Psoas muscle (tissue), 8 donors: ENCODE data around the gene PKIG. TPM values are rescaled to one million over a fixed set of nuclear protein-coding genes. Genes with fewer than 3 reads are reported as not detected.
A peak's percentile ranks its signal among the peaks of the same experiment; 100 is the strongest.

Experiments
- ATAC-seq, 4 donors: fragments of 200-7000 bp; cut with Tn5 transposase; one replicate each; pipeline ENCODE4 v1.9.1; 2020; ENCODE audit warnings: moderate library complexity in 3 of 4, mild to moderate bottlenecking in 2 of 4
- DNase-seq, 2 donors: peaks; one replicate each; pipeline ENCODE4 v3.0.0-alpha.2; 2020
- H3K27ac ChIP-seq: fragments of 200-600 bp; one replicate; pipeline ENCODE4 v1.8.0; 2022
- H3K27me3 ChIP-seq, 3 donors: fragments of 200-600 bp in 1 of 3; one replicate each; pipeline versions ENCODE4 v1.6.1 to v1.8.0; 2013 to 2022; ENCODE audit warnings: low read length in 2 of 3, mild to moderate bottlenecking in 2 of 3, moderate library complexity in 1 of 3; ENCODE audit not compliant: insufficient read depth in 3 of 3
- H3K36me3 ChIP-seq, 2 donors: fragments of 200-600 bp in 1 of 2; one replicate each; pipeline versions ENCODE4 v1.6.1 to v1.8.0; 2013 to 2022; ENCODE audit warnings: low read depth in 1 of 2, mild to moderate bottlenecking in 1 of 2, moderate library complexity in 1 of 2; ENCODE audit not compliant: insufficient read depth in 1 of 2
- H3K4me1 ChIP-seq: fragments of 200-600 bp; one replicate; pipeline ENCODE4 v1.8.0; 2022
- H3K4me3 ChIP-seq: fragments of 200-600 bp; one replicate; pipeline ENCODE4 v1.8.0; 2022; ENCODE audit warnings: mild to moderate bottlenecking
- H3K9me3 ChIP-seq: fragments of 200-600 bp; one replicate; pipeline ENCODE4 v1.8.0; 2022
- CTCF ChIP-seq: fragments of 200-600 bp; IDR thresholded peaks from one replicate; pipeline ENCODE4 v1.8.0; 2022; ENCODE audit warnings: antibody characterized with exemption
- WGBS, 3 donors: extraction: QIAGEN DNeasy Blood & Tissue Kit; methylation state at CpG; one replicate each; pipeline versions ENCODE4 v1.1.6 to v1.1.7; 2013; 5-methylcytosine and 5-hydroxymethylcytosine counted together
- intact Hi-C, 2 donors: fragments of 100-400 bp; cut with DNase I; formaldehyde crosslinking; loops; one replicate each; pipeline versions ENCODE4 v1.11.0 to v1.14.2; 2022
- polyA plus RNA-seq, 3 donors: library from polyadenylated mRNA; stranded (reverse); fragments of 200-250 nt; gene quantifications; one replicate each; pipeline ENCODE4 v1.2.3, GENCODE V29; 2013
- total RNA-seq, 4 donors: library from RNA; stranded (reverse); fragmentation: NEBNext Ultra II Directional in 2 of 4; extraction: Animal tissue kit (Norgen Biotek cat#: 25700) in 2 of 4; gene quantifications; one replicate each; pipeline versions ENCODE4 v1.2.1 to v1.2.4, GENCODE V29; 2021 to 2023
- donor health status: healthy with polysubstance abuse.
- donor health status: DM: no; HTN: no; CAD: no; lungs with moderate emphysema.
- donor health status: Bipolar disorder and iron deficiency.
- donor health status: healthy.
- donor health status: DM: yes; HTN: yes; CAD: no.
- donor health status: DM: no; HTN: no; CAD: no.
- donor health status: DM: no; HTN: no; CAD: no.
- donor health status: DM: yes; HTN: yes; CAD: no.

The PKIG gene
- total and polyA plus RNA-seq, 7 donors, result 33.5 to 134 (median 105) TPM

GRCh38 chr20:44601236-44601671 lies 18.9 kb downstream of the PKIG start:
- WGBS, 3 donors, result 9 to 14% (median 10%) methylated on average over 7 of the region's 7 CpGs
- H3K27ac ChIP-seq, result peak overlapping the region; percentile 82
- H3K27me3 ChIP-seq, result no peaks in the 10 kb centered on the region
- DNase-seq (no peak), ATAC-seq (peak; percentile 24 to 63 (median 50))
- no peaks in the 10 kb centered on the region for H3K9me3 ChIP-seq
- H3K4me3 ChIP-seq, result peak overlapping the region; percentile 39
- intact Hi-C loops, result no loop called here
- no peak for TF ChIP-seq CTCF
- H3K36me3 ChIP-seq, result peaks cover 0 to 24% of the 10 kb centered on the region in 2 donors
- H3K4me1 ChIP-seq, result peaks cover 81% of the 10 kb centered on the region

GRCh38 chr20:44601801-44602204 lies 19.4 kb downstream of the PKIG start:
- Histone ChIP-seq H3K4me1 (peaks cover 75% of the 10 kb centered on the region), H3K36me3 (peaks cover 0 to 30% of the 10 kb centered on the region in 2 donors), H3K27me3 (no peaks in the 10 kb centered on the region), H3K4me3 (no peak overlapping the region), H3K9me3 (no peaks in the 10 kb centered on the region), H3K27ac (peak overlapping the region; percentile 82)
- 0% methylated on average over 1 of the region's 1 CpG for WGBS, 3 donors
- ATAC-seq (peak; percentile 48 to 72 (median 56)), DNase-seq (peak; percentile 76 to 85)
- intact Hi-C loops, result no loop called here
- no peak for TF ChIP-seq CTCF

GRCh38 chr20:44603327-44603726 lies 20.9 kb downstream of the PKIG start:
- no peak overlapping the region for H3K27ac ChIP-seq
- no peaks in the 10 kb centered on the region for H3K27me3 ChIP-seq
- peaks cover 0 to 24% of the 10 kb centered on the region in 2 donors for H3K36me3 ChIP-seq
- H3K4me1 ChIP-seq, result peaks cover 68% of the 10 kb centered on the region
- DNase-seq (no peak), ATAC-seq (no peak)
- no peak for TF ChIP-seq CTCF
- WGBS, 3 donors, result 93 to 96% (median 96%) methylated on average over 8 of the region's 8 CpGs
- no peaks in the 10 kb centered on the region for H3K9me3 ChIP-seq
- H3K4me3 ChIP-seq, result no peak overlapping the region
- intact Hi-C loops, result no loop called here

GRCh38 chr20:44606725-44607441 lies 24.5 kb downstream of the PKIG start:
- Histone ChIP-seq H3K27ac (no peak overlapping the region), H3K4me3 (no peak overlapping the region), H3K27me3 (no peaks in the 10 kb centered on the region), H3K9me3 (no peaks in the 10 kb centered on the region), H3K36me3 (peaks cover 0 to 16% of the 10 kb centered on the region in 2 donors), H3K4me1 (peaks cover 60% of the 10 kb centered on the region)
- intact Hi-C loops, result loop anchor here in 1 of 2 donors (5.0 kb wide), 1 partner anchor 390 kb away; no protein-coding TSS in a partner anchor
- no peak for DNase-seq
- TF ChIP-seq CTCF, result no peak
- ATAC-seq, result no peak
- 96 to 99% (median 96%) methylated on average over 5 of the region's 5 CpGs for WGBS, 3 donors
